Fibroblast of lung (primary cell): ENCODE measurements around the gene PLS1.

Experiments
- EZH2 ChIP-seq: IDR thresholded peaks from 2 replicates; pipeline ENCODE4 v1.5.1; 2012; ENCODE audit warnings: low read length, control low read depth, mild to moderate bottlenecking; ENCODE audit errors: missing control alignments
- TF ChIP-seq, protein P1 (sequence below), 2 donors: IDR thresholded peaks in 1 of 2; conservative IDR thresholded peaks in 1 of 2; 1 replicate in 1 of 2; 2 replicates in 1 of 2; pipeline ENCODE4 v1.5.1; 2011 to 2012; ENCODE audit warnings: low read length in 2 of 2, control low read depth in 1 of 2, inconsistent platforms in 1 of 2, low read depth in 1 of 2, mild to moderate bottlenecking in 1 of 2

DNA sequence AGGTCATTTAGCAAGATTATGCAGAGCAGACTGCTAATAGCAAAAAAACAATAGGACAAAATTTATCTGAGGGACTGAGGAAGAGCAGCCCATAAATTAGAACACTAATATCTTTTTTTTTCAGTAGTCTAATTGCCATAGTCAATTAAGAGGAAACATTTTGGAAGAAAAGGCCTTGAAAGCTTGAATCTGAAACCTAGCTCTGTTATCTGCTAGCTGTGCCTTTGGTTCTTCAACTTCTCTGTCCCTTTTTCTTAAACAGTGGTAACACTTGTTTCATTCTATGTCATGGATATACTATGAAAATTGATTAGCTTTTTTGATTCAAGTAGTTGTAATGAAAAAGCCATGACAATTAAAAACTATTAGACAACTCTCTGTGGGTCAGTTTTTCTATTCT lies 19.4 kb upstream of the PLS1 start:
- TF ChIP-seq, protein P1, sequence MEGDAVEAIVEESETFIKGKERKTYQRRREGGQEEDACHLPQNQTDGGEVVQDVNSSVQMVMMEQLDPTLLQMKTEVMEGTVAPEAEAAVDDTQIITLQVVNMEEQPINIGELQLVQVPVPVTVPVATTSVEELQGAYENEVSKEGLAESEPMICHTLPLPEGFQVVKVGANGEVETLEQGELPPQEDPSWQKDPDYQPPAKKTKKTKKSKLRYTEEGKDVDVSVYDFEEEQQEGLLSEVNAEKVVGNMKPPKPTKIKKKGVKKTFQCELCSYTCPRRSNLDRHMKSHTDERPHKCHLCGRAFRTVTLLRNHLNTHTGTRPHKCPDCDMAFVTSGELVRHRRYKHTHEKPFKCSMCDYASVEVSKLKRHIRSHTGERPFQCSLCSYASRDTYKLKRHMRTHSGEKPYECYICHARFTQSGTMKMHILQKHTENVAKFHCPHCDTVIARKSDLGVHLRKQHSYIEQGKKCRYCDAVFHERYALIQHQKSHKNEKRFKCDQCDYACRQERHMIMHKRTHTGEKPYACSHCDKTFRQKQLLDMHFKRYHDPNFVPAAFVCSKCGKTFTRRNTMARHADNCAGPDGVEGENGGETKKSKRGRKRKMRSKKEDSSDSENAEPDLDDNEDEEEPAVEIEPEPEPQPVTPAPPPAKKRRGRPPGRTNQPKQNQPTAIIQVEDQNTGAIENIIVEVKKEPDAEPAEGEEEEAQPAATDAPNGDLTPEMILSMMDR (conservative IDR thresholded peaks at IDR 0.05 in 1 of 2, IDR thresholded peaks at IDR 0.05 in 1 of 2; ENCODE audit: low read depth in 1 of 2, low read length in 2 of 2) = no peak
- no peak for TF ChIP-seq EZH2
